GM12892 (cell line): ENCODE data around the gene FNDC11.

Experiments
- POLR2A ChIP-seq: IDR thresholded peaks from 2 replicates; pipeline ENCODE4 v1.6.1; 2011; ENCODE audit warnings: low read depth, low read length, control low read depth
- TAF1 ChIP-seq: IDR thresholded peaks from 2 replicates; pipeline ENCODE4 v1.6.1; 2011; ENCODE audit warnings: low read depth, mild to moderate bottlenecking, control low read depth, low read length, borderline replicate concordance

- TF ChIP-seq TAF1 (no peak), POLR2A (peak; percentile 1; the same call in 1 of the 2 replicates)
These were observed 31.7 kb upstream of the FNDC11 start for GRCh38 chr20:63522091-63522868.
